Measurements from ENCODE around the gene RPS6KA5. TPM values are rescaled to one million over a fixed set of nuclear protein-coding genes. Genes with fewer than 3 reads are reported as not detected.

The RPS6KA5 gene
- polyA plus RNA-seq, 3 donors from 2014 or later = 11.1 to 19.0 (median 16.6) TPM

- Mint-ChIP-seq H3K36me3 (peaks cover 0 to 6% (median 0%) of the 10 kb centered on the region in 3 donors), H3K27ac (peak overlapping the region in 5 of 6 donors; percentile 1 to 56 (median 36)), H3K4me1 (peaks cover 22 to 27% of the 10 kb centered on the region in 2 donors), H3K4me3 (peak overlapping the region in 3 of 5 donors; percentile 9 to 39 (median 21)), H3K9me3 (no peaks in the 10 kb centered on the region), H3K27me3 (ENCODE audit: low read depth in 3 of 3) (no peaks in the 10 kb centered on the region)
- DNase-seq = peak in 1 of 3 donors; percentile 10
Observed at GRCh38 chr14:91009501-91010152, 50.8 kb downstream of the RPS6KA5 start.

- H3K4me3 Mint-ChIP-seq = no peak overlapping the region
- H3K36me3 Mint-ChIP-seq = peaks cover 0 to 6% (median 0%) of the 10 kb centered on the region in 3 donors
- peak overlapping the region in 1 of 6 donors; percentile 4 for H3K27ac Mint-ChIP-seq
- H3K27me3 Mint-ChIP-seq (ENCODE audit: low read depth in 3 of 3) = no peaks in the 10 kb centered on the region
- H3K4me1 Mint-ChIP-seq = peaks cover 22 to 27% of the 10 kb centered on the region in 2 donors
- no peaks in the 10 kb centered on the region for H3K9me3 Mint-ChIP-seq
- DNase-seq = no peak
Observed at GRCh38 chr14:91008759-91009409, 51.6 kb downstream of the RPS6KA5 start.

GRCh38 chr14:91005716-91006115 is 54.7 kb downstream of the RPS6KA5 start:
- DNase-seq = no peak
- Mint-ChIP-seq H3K36me3 (peaks cover 0 to 3% (median 0%) of the 10 kb centered on the region in 3 donors), H3K27ac (no peak overlapping the region), H3K27me3 (ENCODE audit: low read depth in 3 of 3) (no peaks in the 10 kb centered on the region), H3K4me1 (peaks cover 22 to 24% of the 10 kb centered on the region in 2 donors), H3K9me3 (no peaks in the 10 kb centered on the region), H3K4me3 (no peak overlapping the region)

GRCh38 chr14:91004987-91005386 is 55.5 kb downstream of the RPS6KA5 start:
- Mint-ChIP-seq H3K4me3 (no peak overlapping the region), H3K4me1 (peaks cover 17 to 18% of the 10 kb centered on the region in 2 donors), H3K9me3 (no peaks in the 10 kb centered on the region), H3K36me3 (no peaks in the 10 kb centered on the region), H3K27me3 (ENCODE audit: low read depth in 3 of 3) (no peaks in the 10 kb centered on the region), H3K27ac (no peak overlapping the region)
- DNase-seq = no peak

- Mint-ChIP-seq H3K27me3 (ENCODE audit: low read depth in 3 of 3) (peaks cover 0 to 3% (median 0%) of the 10 kb centered on the region in 3 donors), H3K9me3 (no peaks in the 10 kb centered on the region), H3K4me3 (no peak overlapping the region), H3K4me1 (peaks cover 0 to 1% of the 10 kb centered on the region in 2 donors), H3K36me3 (peaks cover 0 to 14% (median 11%) of the 10 kb centered on the region in 3 donors), H3K27ac (peak overlapping the region in 1 of 6 donors; percentile 69)
- no peak for DNase-seq
Observed at GRCh38 chr14:90999299-90999698, 61.1 kb downstream of the RPS6KA5 start.

GRCh38 chr14:90996967-90997366 is 63.5 kb downstream of the RPS6KA5 start:
- Mint-ChIP-seq H3K4me3 (no peak overlapping the region), H3K27me3 (ENCODE audit: low read depth in 3 of 3) (peaks cover 0 to 3% (median 0%) of the 10 kb centered on the region in 3 donors), H3K4me1 (no peaks in the 10 kb centered on the region), H3K36me3 (peaks cover 4 to 28% (median 15%) of the 10 kb centered on the region in 3 donors), H3K9me3 (no peaks in the 10 kb centered on the region), H3K27ac (no peak overlapping the region)
- no peak for DNase-seq

GRCh38 chr14:90995785-90996184 is 64.7 kb downstream of the RPS6KA5 start:
- H3K4me3 Mint-ChIP-seq = no peak overlapping the region
- no peak overlapping the region for H3K27ac Mint-ChIP-seq
- peaks cover 0 to 4% of the 10 kb centered on the region in 2 donors for H3K4me1 Mint-ChIP-seq
- DNase-seq = no peak
- peaks cover 4 to 33% (median 19%) of the 10 kb centered on the region in 3 donors for H3K36me3 Mint-ChIP-seq
- H3K27me3 Mint-ChIP-seq (ENCODE audit: low read depth in 3 of 3) = peaks cover 0 to 4% (median 0%) of the 10 kb centered on the region in 3 donors
- H3K9me3 Mint-ChIP-seq = no peaks in the 10 kb centered on the region

- H3K4me3 Mint-ChIP-seq = no peak overlapping the region
- peaks cover 4 to 36% (median 15%) of the 10 kb centered on the region in 3 donors for H3K36me3 Mint-ChIP-seq
- H3K9me3 Mint-ChIP-seq = no peaks in the 10 kb centered on the region
- peak overlapping the region in 2 of 6 donors; percentile 17 to 23 for H3K27ac Mint-ChIP-seq
- peaks cover 0 to 6% (median 0%) of the 10 kb centered on the region in 3 donors for H3K27me3 Mint-ChIP-seq (ENCODE audit: low read depth in 3 of 3)
- peaks cover 5 to 16% of the 10 kb centered on the region in 2 donors for H3K4me1 Mint-ChIP-seq
- DNase-seq = no peak
Observed at GRCh38 chr14:90993792-90994191, 66.6 kb downstream of the RPS6KA5 start.

- H3K4me1 Mint-ChIP-seq = peaks cover 5 to 16% of the 10 kb centered on the region in 2 donors
- H3K4me3 Mint-ChIP-seq = no peak overlapping the region
- DNase-seq = no peak
- no peaks in the 10 kb centered on the region for H3K9me3 Mint-ChIP-seq
- no peak overlapping the region for H3K27ac Mint-ChIP-seq
- peaks cover 4 to 31% (median 16%) of the 10 kb centered on the region in 3 donors for H3K36me3 Mint-ChIP-seq
- H3K27me3 Mint-ChIP-seq (ENCODE audit: low read depth in 3 of 3) = peaks cover 0 to 6% (median 0%) of the 10 kb centered on the region in 3 donors
Observed at GRCh38 chr14:90991690-90992443, 68.6 kb downstream of the RPS6KA5 start.

- Mint-ChIP-seq H3K9me3 (no peaks in the 10 kb centered on the region), H3K27me3 (ENCODE audit: low read depth in 3 of 3) (peaks cover 0 to 5% (median 0%) of the 10 kb centered on the region in 3 donors), H3K27ac (no peak overlapping the region), H3K36me3 (peaks cover 4 to 35% (median 16%) of the 10 kb centered on the region in 3 donors), H3K4me3 (no peak overlapping the region), H3K4me1 (peaks cover 5 to 16% of the 10 kb centered on the region in 2 donors)
- no peak for DNase-seq
Observed at GRCh38 chr14:90990141-90990540, 70.3 kb downstream of the RPS6KA5 start.

- Mint-ChIP-seq H3K27ac (no peak overlapping the region), H3K4me1 (peaks cover 5 to 16% of the 10 kb centered on the region in 2 donors), H3K27me3 (ENCODE audit: low read depth in 3 of 3) (peaks cover 0 to 4% (median 3%) of the 10 kb centered on the region in 3 donors)
Observed at GRCh38 chr14:90987140-90987539, 73.3 kb downstream of the RPS6KA5 start.

GRCh38 chr14:90986510-90986909 is 73.9 kb downstream of the RPS6KA5 start:
- Mint-ChIP-seq H3K27ac (no peak overlapping the region), H3K36me3 (peaks cover 0 to 22% (median 12%) of the 10 kb centered on the region in 3 donors), H3K4me3 (no peak overlapping the region), H3K27me3 (ENCODE audit: low read depth in 3 of 3) (peaks cover 0 to 4% (median 3%) of the 10 kb centered on the region in 3 donors), H3K9me3 (no peaks in the 10 kb centered on the region), H3K4me1 (peaks cover 5 to 16% of the 10 kb centered on the region in 2 donors)
- no peak for DNase-seq

More at GRCh38 chr14:90987140-90987539, 73.3 kb downstream of the RPS6KA5 start:
- no peak for DNase-seq
- Mint-ChIP-seq H3K4me3 (no peak overlapping the region), H3K36me3 (peaks cover 0 to 22% (median 12%) of the 10 kb centered on the region in 3 donors), H3K9me3 (no peaks in the 10 kb centered on the region)

- Mint-ChIP-seq H3K27me3 (ENCODE audit: low read depth in 3 of 3) (peaks cover 0 to 4% (median 1%) of the 10 kb centered on the region in 3 donors), H3K36me3 (peaks cover 0 to 16% (median 7%) of the 10 kb centered on the region in 3 donors), H3K27ac (no peak overlapping the region), H3K9me3 (no peaks in the 10 kb centered on the region), H3K4me1 (peaks cover 5 to 11% of the 10 kb centered on the region in 2 donors), H3K4me3 (no peak overlapping the region)
- no peak for DNase-seq
Observed at GRCh38 chr14:90985601-90986242, 74.7 kb downstream of the RPS6KA5 start.
